GM10847 (cell line): ENCODE data around the gene TMEM145.

Source experiments
- POLR2A ChIP-seq: IDR thresholded peaks from 2 replicates; pipeline ENCODE4 v1.6.1; 2011; ENCODE audit not compliant: insufficient read length; ENCODE audit errors: extremely low read depth

The TMEM145 gene

DNA sequence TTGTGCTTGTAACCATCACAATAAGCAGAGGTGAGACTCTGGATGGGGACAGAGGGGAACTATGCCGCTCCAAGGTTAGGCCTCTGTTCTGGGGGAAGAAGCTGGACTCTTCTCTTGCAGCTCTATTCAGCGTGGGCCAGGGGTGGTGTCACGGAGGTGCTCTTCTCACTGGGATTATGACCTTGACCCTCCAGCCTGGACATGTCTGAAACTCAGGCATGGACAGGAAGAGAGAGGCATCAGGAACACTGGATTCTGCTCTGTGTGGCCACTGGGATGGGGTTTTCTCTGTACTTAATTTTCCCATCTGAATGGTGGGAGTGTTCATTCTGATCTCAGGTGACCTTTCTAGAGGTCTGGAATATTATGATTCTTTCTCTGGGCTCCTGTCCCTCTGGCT, 19.9 kb downstream of the TMEM145 start:
- TF ChIP-seq POLR2A, result no peak

- TF ChIP-seq POLR2A, result no peak
These were observed 21.0 kb downstream of the TMEM145 start for GRCh38 chr19:42333975-42334696.

GRCh38 chr19:42334697-42335373, 21.7 kb downstream of the TMEM145 start:
- TF ChIP-seq POLR2A, result no peak

- no peak for TF ChIP-seq POLR2A
These were observed 22.3 kb downstream of the TMEM145 start for GRCh38 chr19:42335374-42335936.

DNA sequence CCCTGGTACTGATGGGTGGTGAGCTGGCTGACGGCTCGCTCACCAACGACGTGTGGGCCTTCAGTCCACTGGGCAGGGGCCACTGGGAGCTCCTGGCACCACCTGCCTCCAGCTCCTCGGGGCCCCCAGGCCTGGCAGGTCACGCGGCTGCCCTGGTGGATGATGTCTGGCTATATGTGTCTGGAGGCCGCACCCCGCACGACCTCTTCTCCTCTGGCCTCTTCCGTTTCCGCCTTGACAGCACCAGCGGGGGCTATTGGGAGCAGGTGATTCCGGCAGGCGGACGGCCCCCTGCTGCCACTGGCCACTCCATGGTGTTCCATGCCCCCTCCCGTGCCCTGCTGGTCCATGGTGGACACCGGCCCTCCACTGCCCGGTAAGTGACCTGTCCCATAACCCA, 22.9 kb downstream of the TMEM145 start:
- TF ChIP-seq POLR2A, result no peak

GRCh38 chr19:42343344-42344110, 30.4 kb downstream of the TMEM145 start:
- TF ChIP-seq POLR2A, result no peak

DNA sequence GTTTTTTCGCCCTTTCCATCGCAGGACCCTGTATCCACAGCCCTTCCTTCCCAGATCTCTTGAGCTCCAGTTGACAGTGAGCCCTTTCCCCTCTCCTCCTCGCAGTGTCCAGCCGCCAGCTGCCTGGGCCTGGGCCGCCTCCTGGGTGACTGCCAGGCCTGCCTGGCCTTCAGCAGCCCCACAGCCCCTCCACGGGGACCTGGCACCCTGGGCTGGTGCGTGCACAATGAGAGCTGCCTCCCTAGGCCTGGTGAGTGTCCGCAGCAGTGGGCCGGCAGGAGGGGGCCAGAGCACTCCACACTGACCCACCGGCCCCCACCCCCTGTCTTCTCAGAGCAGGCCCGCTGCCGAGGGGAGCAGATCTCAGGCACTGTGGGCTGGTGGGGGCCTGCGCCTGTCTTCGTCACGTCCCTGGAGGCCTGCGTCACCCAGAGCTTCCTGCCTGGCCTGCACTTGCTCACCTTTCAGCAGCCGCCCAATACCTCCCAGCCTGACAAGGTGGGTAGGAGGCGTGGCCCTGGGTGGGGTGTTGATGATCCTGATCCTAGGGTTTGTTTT, 31.3 kb downstream of the TMEM145 start:
- TF ChIP-seq POLR2A, result no peak

GRCh38 chr19:42345191-42345812, 32.2 kb downstream of the TMEM145 start:
- TF ChIP-seq POLR2A, result no peak

DNA sequence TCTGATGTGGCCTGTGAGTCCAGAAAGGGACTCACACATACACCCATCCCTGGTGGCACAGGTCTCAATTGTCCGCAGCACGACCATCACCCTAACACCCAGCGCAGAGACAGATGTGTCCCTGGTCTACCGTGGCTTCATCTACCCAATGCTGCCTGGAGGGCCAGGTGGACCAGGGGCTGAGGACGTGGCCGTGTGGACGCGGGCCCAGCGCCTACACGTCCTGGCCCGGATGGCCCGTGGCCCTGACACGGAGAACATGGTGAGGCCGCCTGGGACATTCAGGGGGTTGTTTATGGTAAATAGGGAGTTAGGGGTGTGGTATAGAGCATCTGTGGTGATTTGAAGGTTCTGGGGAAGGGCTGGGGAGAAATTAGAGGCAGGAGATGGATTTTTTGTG, 35.1 kb downstream of the TMEM145 start:
- no peak for TF ChIP-seq POLR2A

DNA sequence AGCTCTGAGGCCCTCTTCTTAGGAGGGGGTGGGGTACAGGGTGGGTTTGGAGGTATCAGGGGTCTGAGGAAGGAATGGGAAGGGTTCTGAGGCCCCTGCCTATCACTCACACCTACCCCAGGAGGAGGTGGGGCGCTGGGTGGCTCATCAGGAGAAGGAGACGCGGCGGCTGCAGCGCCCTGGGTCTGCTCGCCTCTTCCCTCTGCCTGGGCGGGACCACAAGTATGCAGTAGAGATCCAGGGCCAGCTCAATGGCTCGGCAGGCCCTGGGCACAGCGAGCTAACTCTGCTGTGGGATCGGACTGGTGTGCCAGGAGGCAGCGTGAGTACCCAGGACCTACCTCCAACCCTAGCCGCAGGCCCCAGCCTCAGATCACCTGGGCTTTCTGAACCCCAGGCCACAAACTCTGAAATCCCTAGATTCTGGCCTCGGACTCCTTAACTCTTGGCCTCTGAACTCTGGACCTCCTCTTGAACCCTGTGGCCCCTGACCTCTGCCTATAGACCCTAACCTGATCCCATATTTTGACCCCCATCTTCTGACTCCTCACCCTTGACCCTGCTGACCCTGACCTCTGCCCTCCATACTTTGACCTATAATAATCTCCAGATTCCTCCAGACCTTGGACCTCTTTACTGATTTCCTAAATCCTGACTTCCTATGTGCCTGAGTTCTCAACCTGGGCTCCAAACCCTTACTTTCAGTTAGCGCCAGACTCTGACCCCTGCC, 36.4 kb downstream of the TMEM145 start:
- no peak for TF ChIP-seq POLR2A

- no peak for TF ChIP-seq POLR2A
These were observed 37.3 kb downstream of the TMEM145 start for GRCh38 chr19:42350417-42350816.

GRCh38 chr19:42351079-42351735, 38.1 kb downstream of the TMEM145 start:
- no peak for TF ChIP-seq POLR2A

DNA sequence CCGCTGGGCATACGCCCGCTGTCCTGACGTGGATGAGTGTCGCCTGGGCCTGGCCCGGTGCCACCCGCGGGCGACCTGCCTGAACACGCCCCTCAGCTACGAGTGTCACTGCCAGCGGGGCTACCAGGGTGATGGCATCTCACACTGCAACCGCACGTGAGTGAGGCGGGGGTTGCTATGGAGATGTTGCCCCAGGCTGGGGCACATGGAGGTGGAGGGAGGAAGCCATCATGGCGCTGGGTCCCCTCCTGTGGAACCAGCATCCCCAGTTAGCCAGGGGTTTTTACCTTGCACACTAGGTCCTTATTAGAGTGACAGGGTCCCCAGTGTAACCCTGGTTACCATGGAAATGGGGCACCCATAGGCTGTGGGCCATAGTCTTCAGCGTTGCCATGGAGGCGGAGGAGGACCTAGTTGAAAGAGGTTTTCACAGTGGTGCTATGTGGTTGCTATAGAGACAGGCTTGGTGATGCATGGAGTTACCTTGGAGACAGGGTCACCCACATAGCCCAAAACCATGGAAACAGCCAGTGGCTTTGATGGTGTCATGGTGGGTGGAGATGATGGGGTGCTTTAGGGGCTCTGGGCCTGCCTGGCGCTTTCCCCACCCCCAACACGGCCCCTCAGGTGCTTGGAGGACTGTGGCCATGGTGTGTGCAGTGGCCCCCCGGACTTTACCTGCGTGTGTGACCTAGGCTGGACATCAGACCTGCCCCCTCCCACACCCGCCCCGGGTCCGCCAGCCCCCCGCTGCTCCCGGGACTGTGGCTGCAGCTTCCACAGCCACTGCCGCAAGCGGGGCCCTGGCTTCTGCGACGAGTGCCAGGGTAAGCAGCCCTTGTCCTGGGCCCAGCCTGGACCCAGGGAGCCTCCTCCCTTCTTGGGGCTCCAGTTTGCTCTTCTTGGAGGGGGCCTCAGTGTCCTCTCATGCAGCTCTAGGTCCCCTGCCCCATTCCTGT, 39.5 kb downstream of the TMEM145 start:
- no peak for TF ChIP-seq POLR2A
